HG03378 (cell line): ENCODE results near the gene MSGN1.
A peak's percentile ranks its signal among the peaks of the same experiment; 100 is the strongest.

Experiments used
- ATAC-seq: cut with Tn5 transposase; IDR thresholded peaks from one replicate; pipeline ENCODE4 v1.9.1; 2021; ENCODE audit warnings: mild to moderate bottlenecking, moderate library complexity; ENCODE audit not compliant: unreplicated experiment

MSGN1 gene

GRCh38 chr2:17845806-17846205, 29.5 kb downstream of the MSGN1 start:
- ATAC-seq = no peak

DNA sequence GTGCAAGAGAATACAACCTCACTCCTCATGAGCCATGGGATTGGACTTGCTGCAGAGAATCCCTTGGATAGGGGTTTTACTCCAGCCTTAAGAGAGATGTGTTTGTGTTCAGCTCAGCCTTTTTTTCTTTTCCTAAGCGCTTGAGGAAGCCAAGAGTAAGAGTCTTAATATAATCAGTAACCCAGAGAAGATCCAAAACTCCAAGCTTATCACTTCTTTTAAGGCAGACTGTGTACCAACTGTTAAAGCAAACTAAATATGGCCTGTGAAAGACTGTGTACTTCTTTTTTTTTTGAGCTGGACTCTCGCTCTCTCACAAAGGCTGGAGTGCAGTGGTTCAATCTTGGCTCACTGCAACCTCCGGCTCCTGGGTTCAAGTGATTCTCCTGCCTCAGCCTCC, 30.4 kb downstream of the MSGN1 start:
- ATAC-seq = no peak

DNA sequence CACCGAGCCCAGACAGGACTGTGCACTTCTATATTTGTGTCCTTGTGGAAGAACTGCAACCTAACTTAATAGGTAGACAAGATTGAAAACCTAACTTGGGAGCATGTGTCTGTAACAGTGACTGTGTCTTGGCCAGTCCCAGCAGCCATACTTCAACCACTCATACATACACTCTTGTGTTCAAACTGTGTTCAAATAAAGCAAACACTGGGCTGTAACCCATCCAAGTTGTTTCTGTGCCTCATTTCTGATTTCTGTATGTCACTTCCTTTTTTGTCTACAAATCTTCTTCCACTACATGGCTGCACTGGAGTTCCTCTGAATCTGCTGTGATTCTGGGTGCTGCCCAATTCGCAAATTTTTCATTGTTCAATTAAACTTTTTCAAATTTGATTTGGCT, 31.0 kb downstream of the MSGN1 start:
- ATAC-seq = no peak

DNA sequence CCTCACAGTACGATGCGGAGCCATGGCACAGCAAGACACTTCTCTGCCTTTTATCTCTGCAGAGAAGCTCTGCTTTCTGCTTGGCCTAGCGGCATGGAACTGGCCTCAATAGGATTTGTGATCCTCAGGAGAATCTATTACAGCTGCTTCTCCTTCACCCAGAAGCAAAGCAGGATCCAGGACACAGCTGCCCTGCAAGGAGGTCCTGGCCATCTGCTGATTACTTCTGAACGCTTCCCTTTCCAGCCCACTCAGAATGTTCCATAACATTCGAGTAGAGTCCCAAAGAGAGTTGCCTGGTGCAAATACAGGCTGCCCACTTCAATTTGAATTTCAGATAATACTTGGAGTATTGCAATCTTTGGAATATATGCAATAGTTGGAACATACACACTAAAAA, 33.0 kb downstream of the MSGN1 start:
- no peak for ATAC-seq

- no peak for ATAC-seq
Observed at GRCh38 chr2:17850151-17850550, 33.9 kb downstream of the MSGN1 start.

GRCh38 chr2:17851731-17852585, 35.7 kb downstream of the MSGN1 start:
- peak; percentile 93 for ATAC-seq

GRCh38 chr2:17853799-17854198, 37.5 kb downstream of the MSGN1 start:
- no peak for ATAC-seq

- no peak for ATAC-seq
Observed at GRCh38 chr2:17857021-17857420, 40.8 kb downstream of the MSGN1 start.

- no peak for ATAC-seq
Observed at GRCh38 chr2:17858064-17858463, 41.8 kb downstream of the MSGN1 start.

GRCh38 chr2:17863539-17863938, 47.3 kb downstream of the MSGN1 start:
- no peak for ATAC-seq

DNA sequence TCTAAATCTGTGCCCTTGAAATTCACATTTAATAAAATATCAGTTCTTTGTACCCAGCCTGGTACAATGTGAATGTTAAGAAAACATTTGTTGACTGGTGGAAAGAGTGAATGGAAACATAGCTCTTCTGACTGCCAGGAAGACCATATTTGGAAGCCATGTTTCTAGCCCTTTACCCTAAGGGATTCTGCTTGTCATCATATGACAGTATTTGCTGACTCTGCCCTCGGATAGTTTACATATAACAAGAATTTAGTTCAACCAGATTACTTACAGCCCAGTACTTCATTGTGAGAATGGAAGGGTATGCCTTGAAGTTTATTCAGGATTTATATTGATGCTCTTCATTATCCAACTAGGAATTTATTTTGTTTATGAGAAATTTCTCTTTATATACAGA, 48.4 kb downstream of the MSGN1 start:
- ATAC-seq = no peak

GRCh38 chr2:17867133-17867532, 50.9 kb downstream of the MSGN1 start:
- no peak for ATAC-seq
